SK-N-SH treated with all-trans-retinoic acid at 6 μM for 48 hours (cell line): Measurements from ENCODE around the gene KCNK1.

Experiments
- ARNTL ChIP-seq: fragments of 450-650 bp; formaldehyde crosslinking; IDR thresholded peaks from 2 replicates; pipeline ENCODE4 v1.5.0; 2020; ENCODE audit warnings: low read depth, mild to moderate bottlenecking, moderate library complexity, borderline replicate concordance
- ZFP30 ChIP-seq: fragments of 450-650 bp; formaldehyde crosslinking; IDR thresholded peaks from 2 replicates; pipeline ENCODE4 v1.5.0; 2022; ENCODE audit warnings: mild to moderate bottlenecking, moderate library complexity

DNA sequence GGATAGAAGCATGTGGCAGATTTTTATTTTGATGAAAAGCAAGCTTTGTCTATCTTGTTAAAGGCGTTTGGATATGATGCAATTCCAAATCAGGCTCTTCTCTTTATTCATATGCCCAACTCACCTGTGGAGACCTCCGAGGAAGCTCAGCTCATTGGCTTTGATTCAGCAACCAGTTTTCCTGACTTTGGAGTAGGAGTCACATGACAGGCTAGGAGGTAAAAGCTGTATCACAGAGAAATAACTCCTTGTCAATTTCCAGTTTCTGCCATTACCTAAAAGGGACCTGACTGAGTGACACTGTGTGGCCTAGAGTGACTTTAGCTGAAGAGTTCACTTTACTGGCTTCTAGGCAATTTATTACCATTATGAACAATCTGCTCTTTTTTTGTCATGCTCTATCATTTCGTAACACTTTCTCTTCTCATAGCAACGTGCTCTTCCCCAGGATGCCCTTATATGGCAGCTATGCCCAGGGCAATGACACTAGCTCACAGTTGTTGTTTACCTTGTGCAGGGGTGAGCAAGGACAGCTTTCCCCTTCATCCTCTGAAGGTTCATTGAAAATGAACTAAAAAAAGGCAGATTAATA is 107.2 kb downstream of the KCNK1 start:
- TF ChIP-seq ARNTL (CRISPR knock-in tag) (no peak), ZFP30 (CRISPR knock-in tag) (no peak)
